GM12801 (cell line): Measurements from ENCODE around the gene FAM200A.

ENCODE experiments used
- CTCF ChIP-seq: IDR thresholded peaks from one replicate; pipeline ENCODE4 v1.5.1; 2011; ENCODE audit warnings: control low read depth; ENCODE audit not compliant: insufficient read length; ENCODE audit errors: extremely low read depth

The FAM200A gene

DNA sequence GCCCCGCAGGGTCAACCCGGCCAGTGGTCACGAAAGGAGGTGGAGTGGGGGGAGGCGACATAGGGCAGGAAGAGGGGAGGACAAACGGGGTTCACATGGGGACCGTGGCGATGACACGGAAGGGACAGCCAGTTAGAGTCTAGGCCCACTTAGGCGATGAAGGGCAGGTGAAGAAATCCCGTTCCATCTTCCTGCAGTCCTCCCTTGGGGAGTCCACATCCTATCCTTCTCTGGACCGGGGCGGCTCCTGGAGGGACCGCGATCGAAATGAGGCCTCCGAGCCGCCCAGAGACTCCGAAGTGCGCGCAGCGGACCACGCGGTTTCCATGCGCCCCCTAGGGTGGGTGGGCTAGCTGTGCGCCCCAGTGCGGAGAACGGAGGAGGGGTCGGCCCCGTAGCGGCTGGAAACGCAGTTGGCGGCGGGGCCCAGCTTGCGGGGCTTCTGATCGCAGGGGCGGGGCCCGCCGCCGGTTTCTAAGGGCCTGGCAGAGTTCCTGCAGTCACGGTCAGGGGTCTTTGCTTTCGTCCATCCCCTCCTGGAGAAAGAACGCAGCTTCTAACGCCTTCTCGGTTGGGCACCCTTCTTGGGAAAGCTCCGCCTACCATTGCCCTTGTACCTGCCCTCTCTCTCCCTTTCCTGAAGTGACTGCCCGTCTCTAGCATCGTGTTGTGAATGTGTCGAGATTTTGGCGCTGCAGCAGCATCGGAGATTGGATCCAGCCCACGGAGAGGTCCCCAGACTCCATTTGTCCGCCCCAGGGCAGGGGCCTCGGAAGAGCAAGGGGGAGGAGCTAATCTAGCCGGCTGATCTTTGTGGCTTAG is 28.3 kb upstream of the FAM200A start:
- no peak for TF ChIP-seq CTCF

GRCh38 chr7:99579281-99579955 is 27.5 kb upstream of the FAM200A start:
- no peak for TF ChIP-seq CTCF

DNA sequence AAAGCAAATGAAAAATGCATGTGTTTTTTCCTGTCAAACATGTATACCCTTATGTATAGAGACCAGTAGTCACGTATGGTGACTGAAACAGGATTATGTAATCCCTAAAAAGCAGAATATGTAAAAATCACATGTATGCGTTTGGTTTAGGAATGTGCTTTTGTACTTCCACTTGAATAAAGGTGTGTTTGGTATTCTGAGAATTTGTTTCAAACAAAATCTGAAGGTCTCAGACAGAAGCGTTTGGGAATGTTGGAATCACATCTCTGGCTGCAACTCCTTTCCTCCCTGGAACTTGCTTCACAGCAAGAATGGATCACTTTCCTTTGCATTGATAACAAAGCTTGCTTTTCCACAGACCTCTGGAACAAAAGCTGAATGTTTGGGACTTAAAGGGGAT is 24.3 kb upstream of the FAM200A start:
- TF ChIP-seq CTCF: no peak

- TF ChIP-seq CTCF: no peak
Observed at GRCh38 chr7:99573257-99573656, 21.3 kb upstream of the FAM200A start.

DNA sequence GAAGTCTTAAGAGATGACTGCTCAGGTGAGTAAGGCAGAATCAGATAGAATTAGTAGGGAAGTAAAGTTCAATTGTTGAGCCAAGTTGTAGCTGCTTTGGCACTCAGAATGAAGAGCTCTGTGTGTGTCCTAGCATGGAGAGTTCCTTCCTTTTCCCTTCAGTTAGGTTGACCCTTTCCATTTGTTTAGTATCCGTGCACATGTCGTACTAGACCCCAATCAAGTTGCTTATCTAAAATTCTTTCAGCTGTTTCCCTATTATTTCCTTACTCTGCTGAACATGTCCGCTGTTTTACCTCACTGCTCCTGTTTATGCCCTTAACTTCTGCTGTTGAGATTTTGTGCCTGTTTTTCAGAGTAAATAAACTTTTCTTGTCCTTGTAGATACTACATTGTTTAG is 19.9 kb upstream of the FAM200A start:
- TF ChIP-seq CTCF: no peak

DNA sequence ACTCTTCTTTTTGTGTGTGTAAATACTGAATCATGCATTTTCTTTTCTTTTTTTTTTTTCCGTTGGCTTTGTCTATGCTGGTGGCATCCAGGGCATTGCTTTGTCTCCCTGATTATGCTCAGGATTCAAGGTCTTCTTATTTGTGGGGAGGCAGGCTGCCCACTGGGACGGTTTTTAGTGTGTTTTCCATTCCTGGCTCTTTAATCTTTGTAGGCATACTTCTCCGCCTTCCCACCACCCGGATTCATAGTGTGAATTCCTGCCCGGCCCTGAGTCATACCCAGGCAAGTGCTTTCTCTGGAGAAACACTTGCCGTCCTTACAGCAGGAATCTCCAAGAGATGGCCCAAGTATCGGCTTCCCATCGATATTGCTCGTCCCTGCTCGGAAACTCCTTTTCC is 11.7 kb upstream of the FAM200A start:
- TF ChIP-seq CTCF: no peak

- no peak for TF ChIP-seq CTCF
Observed at GRCh38 chr7:99562832-99563231, 10.9 kb upstream of the FAM200A start.
